Thymus (tissue), 11 donors: ENCODE data around the gene BMPR1B. TPM values are rescaled to one million over a fixed set of nuclear protein-coding genes. Genes with fewer than 3 reads are reported as not detected.

Experiments
- DNase-seq, 9 donors: peaks; one replicate each; pipeline ENCODE4 v3.0.0-alpha.2; 2013; ENCODE audit warnings: low spot score in 9 of 9, low read depth in 6 of 9, missing footprints in 1 of 9
- H3K27ac ChIP-seq, 2 donors: one replicate each; pipeline ENCODE4 v1.5.1; 2013; ENCODE audit warnings: control low read depth in 1 of 2, low read depth in 1 of 2, low read length in 1 of 2, mild to moderate bottlenecking in 1 of 2, moderate library complexity in 1 of 2
- H3K27me3 ChIP-seq, 2 donors: one replicate each; pipeline ENCODE4 v1.5.1; 2013; ENCODE audit warnings: low read length in 1 of 2; ENCODE audit not compliant: control insufficient read depth in 2 of 2, insufficient read depth in 1 of 2
- H3K36me3 ChIP-seq, 2 donors: one replicate each; pipeline ENCODE4 v1.5.1; 2013; ENCODE audit warnings: low read length in 1 of 2, mild to moderate bottlenecking in 1 of 2, moderate library complexity in 1 of 2; ENCODE audit not compliant: control insufficient read depth in 2 of 2, insufficient read depth in 2 of 2
- H3K4me1 ChIP-seq, 2 donors: one replicate each; pipeline ENCODE4 v1.5.1; 2013; ENCODE audit warnings: low read length in 2 of 2; ENCODE audit not compliant: control insufficient read depth in 2 of 2, insufficient read depth in 2 of 2
- H3K4me3 ChIP-seq, 2 donors: one replicate each; pipeline ENCODE4 v1.5.1; 2013; ENCODE audit warnings: low read length in 2 of 2, control low read depth in 1 of 2, mild to moderate bottlenecking in 1 of 2
- H3K9me3 ChIP-seq, 2 donors: one replicate each; pipeline ENCODE4 v1.5.1; 2013; ENCODE audit warnings: low read length in 1 of 2, mild to moderate bottlenecking in 1 of 2; ENCODE audit not compliant: control insufficient read depth in 2 of 2, insufficient read depth in 1 of 2
- WGBS: extraction: QIAGEN DNeasy Blood & Tissue Kit; methylation state at CpG from one replicate; pipeline ENCODE4 v1.1.7; 2013; 5-methylcytosine and 5-hydroxymethylcytosine counted together
- polyA plus RNA-seq: library from polyadenylated mRNA; stranded (reverse); fragments of 200-250 nt; gene quantifications from one replicate; pipeline ENCODE4 v1.2.3, GENCODE V29; 2013
- total RNA-seq: library from RNA; stranded (reverse); fragments of 120-200 nt; gene quantifications from one replicate; pipeline ENCODE4 v1.2.4, GENCODE V29; 2013
- donor health status: healthy.

Gene BMPR1B
- total and polyA plus RNA-seq, 2 donors: 2.2 to 12.5 TPM

DNA sequence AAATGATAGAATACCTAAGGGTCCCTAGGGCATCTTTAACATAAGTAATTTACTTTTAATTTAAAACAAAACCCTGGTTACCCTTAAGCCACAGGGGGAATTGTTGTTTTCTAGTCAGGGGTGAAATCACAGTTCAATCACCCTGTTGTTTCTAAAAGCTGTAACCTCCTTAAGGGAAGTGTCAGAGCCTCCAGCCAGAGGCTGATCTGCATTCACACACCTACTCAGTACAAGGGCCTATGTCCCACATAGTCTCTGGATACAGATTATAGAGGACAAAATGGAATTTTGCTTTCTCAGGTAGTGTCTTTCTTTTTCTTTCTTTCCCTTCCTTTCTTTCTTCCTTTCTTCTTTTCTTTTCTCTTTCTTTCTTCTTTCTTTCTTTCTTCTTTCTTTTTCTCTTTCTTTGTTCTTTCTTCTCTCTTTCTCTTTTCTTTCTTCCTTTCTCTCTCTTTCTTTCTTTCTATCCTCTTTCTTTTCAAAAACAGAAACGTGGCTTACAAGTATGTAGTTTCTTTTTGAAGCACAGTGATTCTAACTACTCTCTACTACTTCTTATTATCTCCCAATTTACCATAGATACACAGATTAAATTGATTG lies 31.1 kb upstream of the BMPR1B start:
- Histone ChIP-seq H3K27me3 (no peaks in the 10 kb centered on the region), H3K4me1 (peaks cover 3 to 6% of the 10 kb centered on the region in 2 donors), H3K9me3 (no peaks in the 10 kb centered on the region), H3K4me3 (no peak overlapping the region), H3K36me3 (no peaks in the 10 kb centered on the region), H3K27ac (no peak overlapping the region)
- WGBS: 65% methylated on average over 1 of the region's 1 CpG
- no peak for DNase-seq

DNA sequence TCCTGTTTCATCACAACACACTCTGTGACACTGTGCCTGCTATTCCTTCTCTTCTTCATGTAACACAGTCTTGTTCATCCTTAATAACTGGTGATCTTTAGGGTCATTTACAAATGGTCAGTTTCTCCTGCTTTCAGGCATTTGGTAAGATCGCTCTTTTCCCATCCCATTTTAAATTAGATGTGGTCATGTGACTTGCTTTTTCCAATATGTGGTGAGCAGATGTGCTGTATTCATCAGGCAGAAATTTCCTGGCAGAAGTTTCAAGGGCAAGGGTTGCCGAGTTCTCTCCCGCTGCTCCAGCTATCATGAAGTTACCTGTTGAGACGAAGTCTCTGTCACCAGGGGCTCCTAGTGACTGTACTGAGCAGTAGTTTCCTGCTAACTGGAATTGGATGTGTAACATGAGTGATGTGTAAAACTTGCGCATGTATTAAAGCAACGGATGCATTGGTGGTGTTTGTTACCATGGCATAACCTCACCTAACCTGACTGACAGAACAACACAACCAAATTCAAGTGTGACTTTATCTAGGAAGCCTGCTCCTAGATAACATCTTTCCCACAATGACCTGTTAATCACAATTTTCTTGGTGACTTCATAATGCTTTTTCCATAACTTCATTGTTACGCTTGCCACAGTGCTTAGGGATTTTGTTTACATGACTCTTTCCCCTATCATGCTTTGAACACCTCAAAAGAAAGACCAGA lies 29.5 kb upstream of the BMPR1B start:
- no peaks in the 10 kb centered on the region for H3K27me3 ChIP-seq
- H3K36me3 ChIP-seq: no peaks in the 10 kb centered on the region
- no peak overlapping the region for H3K27ac ChIP-seq
- no peak for DNase-seq
- 97% methylated on average over 7 of the region's 7 CpGs for WGBS
- H3K4me3 ChIP-seq: no peak overlapping the region
- no peaks in the 10 kb centered on the region for H3K4me1 ChIP-seq
- no peaks in the 10 kb centered on the region for H3K9me3 ChIP-seq

DNA sequence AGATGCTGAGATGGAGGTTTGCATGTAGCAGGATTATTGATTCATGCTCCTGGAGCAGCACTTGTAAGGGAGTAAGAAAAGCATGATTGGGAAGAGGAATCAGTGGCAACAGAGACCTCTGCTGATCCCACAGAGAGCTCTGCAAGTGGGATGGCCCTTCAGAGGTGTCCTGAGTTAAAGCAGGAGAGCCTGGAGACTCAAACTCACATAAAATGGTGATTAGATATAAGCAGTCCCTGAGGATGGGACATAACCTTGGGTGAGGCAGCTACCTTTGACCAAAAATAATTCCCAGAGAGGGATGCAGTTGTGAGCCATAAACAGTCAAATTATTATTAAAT lies 25.4 kb upstream of the BMPR1B start:
- Histone ChIP-seq H3K36me3 (no peaks in the 10 kb centered on the region), H3K27me3 (no peaks in the 10 kb centered on the region), H3K27ac (no peak overlapping the region), H3K4me1 (no peaks in the 10 kb centered on the region), H3K4me3 (no peak overlapping the region), H3K9me3 (no peaks in the 10 kb centered on the region)
- DNase-seq: no peak

DNA sequence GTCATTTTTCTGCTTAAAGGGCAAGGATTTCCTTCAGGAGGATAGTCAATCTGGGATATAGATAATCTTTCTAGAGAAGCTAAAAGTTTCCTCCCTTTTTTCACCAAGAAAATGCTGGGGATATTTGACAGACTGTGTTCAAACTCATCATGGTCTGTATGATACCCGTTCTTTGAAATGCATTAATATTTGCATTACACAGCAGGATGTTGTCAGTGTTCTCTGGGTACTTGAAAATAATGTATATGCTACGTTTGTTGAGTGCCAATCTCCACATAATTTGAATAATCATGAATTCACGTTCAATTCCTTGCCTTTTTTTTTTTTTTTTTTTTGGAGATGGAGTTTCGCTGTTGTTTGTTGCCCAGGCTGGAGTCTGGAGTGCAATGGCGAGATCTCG lies 18.0 kb upstream of the BMPR1B start:
- Histone ChIP-seq H3K4me1 (no peaks in the 10 kb centered on the region), H3K27ac (no peak overlapping the region), H3K27me3 (no peaks in the 10 kb centered on the region), H3K4me3 (no peak overlapping the region), H3K36me3 (no peaks in the 10 kb centered on the region), H3K9me3 (no peaks in the 10 kb centered on the region)
- 96% methylated on average over 6 of the region's 6 CpGs for WGBS
- no peak for DNase-seq

DNA sequence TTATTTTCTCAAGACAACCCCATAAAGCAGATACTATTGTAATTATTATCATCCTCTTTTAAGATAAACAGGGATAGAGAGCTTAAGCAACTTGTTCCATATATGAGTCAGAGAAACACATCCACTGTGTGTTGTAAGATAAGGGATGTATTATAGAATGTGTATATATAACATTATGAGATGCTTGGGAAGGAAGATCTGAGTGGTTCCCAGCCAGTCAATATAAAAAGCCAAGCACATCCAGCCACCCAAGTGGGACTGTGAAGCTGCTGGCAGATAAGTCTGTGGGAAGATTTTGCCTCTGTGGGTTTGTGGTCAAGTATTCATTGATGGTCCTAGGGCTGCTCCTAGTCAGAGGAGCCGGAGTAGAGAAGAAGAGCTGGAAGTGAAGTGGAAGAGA lies 16.5 kb upstream of the BMPR1B start:
- no peak overlapping the region for H3K27ac ChIP-seq
- no peaks in the 10 kb centered on the region for H3K4me1 ChIP-seq
- H3K9me3 ChIP-seq: no peaks in the 10 kb centered on the region
- 93% methylated on average over 1 of the region's 1 CpG for WGBS
- no peaks in the 10 kb centered on the region for H3K36me3 ChIP-seq
- H3K27me3 ChIP-seq: no peaks in the 10 kb centered on the region
- DNase-seq: no peak
- no peak overlapping the region for H3K4me3 ChIP-seq

DNA sequence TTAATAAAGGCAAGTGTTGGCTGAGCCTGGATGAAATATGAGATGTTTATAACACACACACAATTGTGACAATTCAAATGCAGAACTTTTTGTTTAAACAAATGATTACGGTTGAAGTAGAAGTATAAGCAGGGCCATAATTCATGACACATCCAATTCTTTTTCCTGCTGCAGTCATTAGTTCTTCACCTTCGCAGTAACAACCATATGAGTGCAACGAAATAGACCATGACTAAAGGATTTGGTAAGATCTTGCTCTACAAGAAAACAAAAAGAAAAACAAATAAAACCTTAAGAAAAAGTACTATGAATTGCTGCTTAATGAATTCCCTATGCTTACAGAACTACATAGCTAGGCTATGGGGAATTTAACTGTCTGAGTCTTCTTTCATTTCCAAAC lies 13.9 kb upstream of the BMPR1B start:
- Histone ChIP-seq H3K9me3 (no peaks in the 10 kb centered on the region), H3K27me3 (no peaks in the 10 kb centered on the region), H3K36me3 (no peaks in the 10 kb centered on the region), H3K4me1 (no peaks in the 10 kb centered on the region), H3K4me3 (no peak overlapping the region), H3K27ac (no peak overlapping the region)
- no peak for DNase-seq
- WGBS: 93% methylated on average over 3 of the region's 3 CpGs

DNA sequence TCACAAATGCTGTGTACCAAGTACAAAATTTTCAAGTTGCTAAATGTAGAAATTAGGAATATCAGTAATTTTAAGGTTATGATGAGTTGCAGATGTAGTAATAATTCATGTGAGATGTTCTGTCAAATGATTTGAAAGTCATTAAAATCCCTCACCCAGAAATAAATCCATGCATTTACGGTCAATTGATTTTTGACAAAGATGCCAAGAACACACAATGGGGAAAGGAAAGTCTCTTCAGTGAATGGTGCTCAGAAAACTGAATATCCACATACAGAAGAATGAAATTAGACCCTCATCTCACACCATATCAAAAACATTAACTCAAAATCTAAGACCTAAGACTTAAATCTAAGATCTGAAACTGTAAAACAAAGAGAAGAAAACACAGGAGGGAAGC lies 12.9 kb upstream of the BMPR1B start:
- Histone ChIP-seq H3K27ac (no peak overlapping the region), H3K36me3 (no peaks in the 10 kb centered on the region), H3K4me3 (no peak overlapping the region), H3K9me3 (no peaks in the 10 kb centered on the region), H3K4me1 (no peaks in the 10 kb centered on the region), H3K27me3 (no peaks in the 10 kb centered on the region)
- 95% methylated on average over 1 of the region's 1 CpG for WGBS
- no peak for DNase-seq

DNA sequence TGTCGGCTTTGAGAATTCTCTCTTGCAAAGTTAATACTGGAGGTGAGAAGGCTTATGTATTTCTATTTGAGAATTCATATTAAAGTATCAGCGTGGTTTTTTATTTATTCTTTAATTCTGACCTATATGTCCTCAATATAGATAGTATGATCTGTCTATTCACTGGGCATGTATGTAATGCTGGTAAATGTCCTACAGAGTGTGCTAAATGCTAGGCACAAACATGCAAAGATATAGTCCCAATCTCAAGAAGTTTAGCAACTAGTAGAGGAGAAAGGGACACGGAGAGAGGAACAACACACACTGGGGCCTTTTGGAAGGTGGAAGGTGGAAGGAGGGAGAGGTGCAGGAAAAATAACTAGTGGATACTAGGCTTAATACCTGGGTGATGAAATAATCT lies 11.0 kb upstream of the BMPR1B start:
- H3K4me3 ChIP-seq: no peak overlapping the region
- H3K9me3 ChIP-seq: no peaks in the 10 kb centered on the region
- no peaks in the 10 kb centered on the region for H3K4me1 ChIP-seq
- H3K27ac ChIP-seq: no peak overlapping the region
- WGBS: 96% methylated on average over 3 of the region's 3 CpGs
- H3K27me3 ChIP-seq: no peaks in the 10 kb centered on the region
- H3K36me3 ChIP-seq: no peaks in the 10 kb centered on the region
- peak in 1 of 9 donors; percentile 19 for DNase-seq

DNA sequence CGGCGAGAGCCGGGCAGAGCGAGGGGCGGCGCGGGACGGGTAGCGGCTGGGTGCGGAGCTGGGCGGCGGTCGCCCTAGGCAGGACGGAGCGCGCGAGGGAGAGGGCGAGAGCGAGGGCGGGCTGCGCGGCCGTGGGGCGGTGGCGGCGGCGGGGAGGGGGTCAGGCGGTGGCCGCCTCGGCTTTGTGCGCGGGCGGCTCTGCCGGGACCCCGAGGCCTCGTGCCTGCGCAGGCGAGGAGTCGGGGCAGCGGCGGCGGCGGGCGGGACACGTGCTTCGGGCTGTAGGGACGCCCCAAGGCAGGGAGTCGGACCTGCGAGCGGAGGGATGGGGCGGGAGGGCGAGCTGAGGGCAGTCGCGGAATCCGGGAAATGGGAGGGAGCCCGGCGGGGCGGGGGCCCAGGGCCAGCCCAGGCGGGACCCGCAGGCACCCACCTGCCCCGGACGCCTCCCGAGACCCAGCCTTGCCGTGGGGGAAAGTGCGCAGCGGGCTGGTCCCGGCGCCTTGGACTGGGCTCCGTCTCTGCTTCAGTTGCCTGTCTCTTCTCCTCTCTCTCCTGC lies 465 bp downstream of the BMPR1B start:
- H3K4me3 ChIP-seq: peak overlapping the region; percentile 12 to 73
- H3K4me1 ChIP-seq: peaks cover 3 to 12% of the 10 kb centered on the region in 2 donors
- WGBS: under 1% methylated on average over 69 of the region's 69 CpGs
- peaks cover 25 to 75% of the 10 kb centered on the region in 2 donors for H3K27me3 ChIP-seq
- H3K27ac ChIP-seq: no peak overlapping the region
- peaks cover 0 to 6% of the 10 kb centered on the region in 2 donors for H3K9me3 ChIP-seq
- peak in 3 of 9 donors; percentile 2 to 30 (median 14) for DNase-seq
- H3K36me3 ChIP-seq: no peaks in the 10 kb centered on the region
